Neural progenitor cell (in vitro differentiated cells): ENCODE data around the gene SLC37A1. TPM values are rescaled to one million over a fixed set of nuclear protein-coding genes. Genes with fewer than 3 reads are reported as not detected.

Experiments used
- DNase-seq: peaks from one replicate; pipeline ENCODE4 v3.0.0-alpha.2; 2016; ENCODE audit warnings: low spot score
- H2AFZ ChIP-seq: fragments of 200-600 bp; sonication (generic); replicated peaks from 2 replicates; pipeline ENCODE4 v1.6.1; 2016; ENCODE audit warnings: antibody characterized with exemption
- H3F3A ChIP-seq: fragments of 200-600 bp; sonication (generic); 2 replicates; pipeline ENCODE4 v1.6.1; 2016; ENCODE audit warnings: antibody characterized with exemption, low read depth
- H3K27ac ChIP-seq: fragments of 200-600 bp; sonication (generic); 2 replicates; pipeline ENCODE4 v1.5.1; 2016; ENCODE audit warnings: mild to moderate bottlenecking
- H3K27me3 ChIP-seq: fragments of 200-600 bp; sonication (generic); 2 replicates; pipeline ENCODE4 v1.6.1; 2016; ENCODE audit warnings: mild to moderate bottlenecking, moderate library complexity
- H3K36me3 ChIP-seq: fragments of 200-600 bp; sonication (generic); 2 replicates; pipeline ENCODE4 v1.5.1; 2016
- H3K4me1 ChIP-seq: fragments of 200-600 bp; sonication (generic); 2 replicates; pipeline ENCODE4 v1.6.1; 2016; ENCODE audit warnings: mixed run types
- H3K4me2 ChIP-seq: fragments of 200-600 bp; sonication (generic); 2 replicates; pipeline ENCODE4 v1.6.1; 2016
- H3K4me3 ChIP-seq: fragments of 200-600 bp; sonication (generic); 2 replicates; pipeline ENCODE4 v1.5.1; 2016
- H3K79me2 ChIP-seq: fragments of 200-600 bp; sonication (generic); 2 replicates; pipeline ENCODE4 v1.6.1; 2016; ENCODE audit warnings: low read depth
- H3K9ac ChIP-seq: fragments of 200-600 bp; sonication (generic); 2 replicates; pipeline ENCODE4 v1.6.1; 2016
- H3K9me3 ChIP-seq: fragments of 200-600 bp; sonication (generic); 2 replicates; pipeline ENCODE4 v1.5.1; 2016; ENCODE audit warnings: low read depth
- H4K20me1 ChIP-seq: fragments of 200-600 bp; sonication (generic); 2 replicates; pipeline ENCODE4 v1.6.1; 2016; ENCODE audit warnings: low read depth
- H3K27ac Mint-ChIP-seq: 3 replicates; pipeline ENCODE4 v1.8.0; 2021; ENCODE audit warnings: mixed read lengths
- H3K27me3 Mint-ChIP-seq: 2 replicates; pipeline ENCODE4 v1.8.0; 2022; ENCODE audit warnings: low read depth, mild to moderate bottlenecking, inconsistent platforms, moderate library complexity, mixed read lengths; ENCODE audit not compliant: insufficient read depth
- H3K36me3 Mint-ChIP-seq: 3 replicates; pipeline ENCODE4 v1.8.0; 2021; ENCODE audit warnings: mixed read lengths
- H3K4me1 Mint-ChIP-seq: 3 replicates; pipeline ENCODE4 v1.8.0; 2021; ENCODE audit warnings: mixed read lengths
- H3K4me3 Mint-ChIP-seq: 3 replicates; pipeline ENCODE4 v1.8.0; 2021; ENCODE audit warnings: mild to moderate bottlenecking, moderate library complexity, mixed read lengths
- H3K9me3 Mint-ChIP-seq: 3 replicates; pipeline ENCODE4 v1.8.0; 2020; ENCODE audit warnings: mixed read lengths
- EZH2 ChIP-seq: fragments of 200-600 bp; sonication (generic); IDR thresholded peaks from 2 replicates; pipeline ENCODE4 v1.6.1; 2017; ENCODE audit warnings: antibody characterized with exemption, mild to moderate bottlenecking, moderate library complexity
- EZH2phosphoT487 ChIP-seq: fragments of 200-600 bp; sonication (generic); IDR thresholded peaks from 2 replicates; pipeline ENCODE4 v1.6.1; 2017; ENCODE audit warnings: antibody characterized with exemption
- total RNA-seq: library from RNA; depleted of rRNA; stranded (reverse); fragments of >200 nt; gene quantifications from 2 replicates; pipeline ENCODE4 v1.2.3, GENCODE V29; 2015; ENCODE audit warnings: low replicate concordance
- TF ChIP-seq, protein P1 (sequence below): fragments of 200-600 bp; sonication (generic); IDR thresholded peaks from 2 replicates; pipeline ENCODE4 v1.5.1; 2017; ENCODE audit warnings: antibody characterized with exemption, mild to moderate bottlenecking

Gene SLC37A1
- total RNA-seq, 1 donor from 2014 or later: 1.2 TPM

DNA sequence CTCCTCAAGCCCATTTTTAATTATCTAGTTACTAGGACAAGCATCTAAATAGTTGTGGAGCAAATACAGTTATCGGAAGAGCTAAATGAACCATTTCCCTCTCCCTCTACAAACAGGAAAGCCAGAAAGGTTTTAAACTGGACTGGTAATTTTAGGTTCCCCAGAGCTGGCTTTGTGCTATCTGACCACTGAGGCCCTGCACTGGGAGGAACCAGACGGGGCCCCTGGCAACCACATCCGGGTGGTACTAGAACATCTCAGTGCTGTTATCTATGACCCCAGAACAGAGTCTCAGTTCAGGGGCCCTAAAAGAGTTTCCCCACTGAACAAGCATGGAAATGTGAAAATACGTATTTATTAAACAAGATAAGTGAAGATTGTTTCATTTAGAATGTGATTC is 9.9 kb upstream of the SLC37A1 start:
- no peaks in the 10 kb centered on the region for H3K9me3 ChIP-seq
- H3K9ac ChIP-seq: no peak overlapping the region
- H3K4me1 ChIP-seq: peaks cover 12% of the 10 kb centered on the region
- no peaks in the 10 kb centered on the region for H3K36me3 ChIP-seq
- no peak overlapping the region for H3K27ac Mint-ChIP-seq
- peaks cover 11% of the 10 kb centered on the region for H3F3A ChIP-seq
- no peaks in the 10 kb centered on the region for H3K36me3 Mint-ChIP-seq
- H3K4me3 ChIP-seq: no peak overlapping the region
- no peak overlapping the region for H2AFZ ChIP-seq
- no peaks in the 10 kb centered on the region for H3K27me3 ChIP-seq
- TF ChIP-seq, protein P1, sequence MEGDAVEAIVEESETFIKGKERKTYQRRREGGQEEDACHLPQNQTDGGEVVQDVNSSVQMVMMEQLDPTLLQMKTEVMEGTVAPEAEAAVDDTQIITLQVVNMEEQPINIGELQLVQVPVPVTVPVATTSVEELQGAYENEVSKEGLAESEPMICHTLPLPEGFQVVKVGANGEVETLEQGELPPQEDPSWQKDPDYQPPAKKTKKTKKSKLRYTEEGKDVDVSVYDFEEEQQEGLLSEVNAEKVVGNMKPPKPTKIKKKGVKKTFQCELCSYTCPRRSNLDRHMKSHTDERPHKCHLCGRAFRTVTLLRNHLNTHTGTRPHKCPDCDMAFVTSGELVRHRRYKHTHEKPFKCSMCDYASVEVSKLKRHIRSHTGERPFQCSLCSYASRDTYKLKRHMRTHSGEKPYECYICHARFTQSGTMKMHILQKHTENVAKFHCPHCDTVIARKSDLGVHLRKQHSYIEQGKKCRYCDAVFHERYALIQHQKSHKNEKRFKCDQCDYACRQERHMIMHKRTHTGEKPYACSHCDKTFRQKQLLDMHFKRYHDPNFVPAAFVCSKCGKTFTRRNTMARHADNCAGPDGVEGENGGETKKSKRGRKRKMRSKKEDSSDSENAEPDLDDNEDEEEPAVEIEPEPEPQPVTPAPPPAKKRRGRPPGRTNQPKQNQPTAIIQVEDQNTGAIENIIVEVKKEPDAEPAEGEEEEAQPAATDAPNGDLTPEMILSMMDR: no peak
- TF ChIP-seq EZH2phosphoT487: no peak
- no peak for TF ChIP-seq EZH2
- H3K27ac ChIP-seq: no peak overlapping the region
- H3K9me3 Mint-ChIP-seq: no peaks in the 10 kb centered on the region
- DNase-seq: no peak
- peaks cover 22% of the 10 kb centered on the region for H3K4me1 Mint-ChIP-seq
- no peaks in the 10 kb centered on the region for H3K27me3 Mint-ChIP-seq
- no peak overlapping the region for H3K4me3 Mint-ChIP-seq
- no peaks in the 10 kb centered on the region for H3K79me2 ChIP-seq
- H3K4me2 ChIP-seq: no peak overlapping the region
- H4K20me1 ChIP-seq: no peaks in the 10 kb centered on the region

DNA sequence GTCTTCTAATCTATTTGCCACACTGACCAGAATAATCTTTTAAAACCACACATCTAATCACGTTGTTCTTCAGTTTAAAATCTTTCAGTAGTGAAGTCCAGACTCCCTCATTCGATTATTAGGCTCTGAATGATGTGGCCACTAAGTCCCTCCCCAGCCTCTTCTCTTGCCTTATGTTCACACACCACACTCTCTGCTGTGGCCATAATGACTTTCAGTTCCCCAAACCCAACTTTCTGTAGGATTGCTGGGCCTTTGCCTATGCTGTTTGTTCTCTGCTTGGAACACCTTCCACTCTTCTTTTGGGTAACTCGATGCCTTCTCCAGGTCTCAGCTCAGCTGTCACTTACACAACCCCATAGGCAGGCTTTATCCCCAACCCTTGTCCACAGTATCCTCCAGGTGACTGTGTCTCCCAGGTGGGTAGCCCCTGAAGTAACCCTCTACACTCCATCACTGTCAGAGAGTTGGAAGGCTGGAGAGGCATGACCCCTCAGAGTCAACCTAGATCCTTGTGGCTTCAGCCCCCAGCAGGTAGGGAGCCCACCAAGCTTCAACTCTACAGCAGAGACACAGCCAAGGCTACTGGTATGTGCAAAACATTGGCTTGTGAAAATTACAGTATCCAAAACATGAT is 8.4 kb upstream of the SLC37A1 start:
- Histone ChIP-seq H3K4me2 (no peak overlapping the region), H3K4me1 (peaks cover 3% of the 10 kb centered on the region), H3K36me3 (no peaks in the 10 kb centered on the region), H3K79me2 (no peaks in the 10 kb centered on the region), H4K20me1 (no peaks in the 10 kb centered on the region), H3K27ac (no peak overlapping the region), H2AFZ (no peak overlapping the region), H3F3A (peaks cover 4% of the 10 kb centered on the region), H3K4me3 (no peak overlapping the region), H3K27me3 (no peaks in the 10 kb centered on the region), H3K9me3 (no peaks in the 10 kb centered on the region), H3K9ac (no peak overlapping the region)
- no peaks in the 10 kb centered on the region for H3K27me3 Mint-ChIP-seq
- no peak overlapping the region for H3K27ac Mint-ChIP-seq
- H3K36me3 Mint-ChIP-seq: no peaks in the 10 kb centered on the region
- no peak for TF ChIP-seq EZH2phosphoT487
- TF ChIP-seq, protein P1: no peak
- no peak for TF ChIP-seq EZH2
- no peaks in the 10 kb centered on the region for H3K9me3 Mint-ChIP-seq
- no peak for DNase-seq
- H3K4me3 Mint-ChIP-seq: no peak overlapping the region
- peaks cover 22% of the 10 kb centered on the region for H3K4me1 Mint-ChIP-seq

DNA sequence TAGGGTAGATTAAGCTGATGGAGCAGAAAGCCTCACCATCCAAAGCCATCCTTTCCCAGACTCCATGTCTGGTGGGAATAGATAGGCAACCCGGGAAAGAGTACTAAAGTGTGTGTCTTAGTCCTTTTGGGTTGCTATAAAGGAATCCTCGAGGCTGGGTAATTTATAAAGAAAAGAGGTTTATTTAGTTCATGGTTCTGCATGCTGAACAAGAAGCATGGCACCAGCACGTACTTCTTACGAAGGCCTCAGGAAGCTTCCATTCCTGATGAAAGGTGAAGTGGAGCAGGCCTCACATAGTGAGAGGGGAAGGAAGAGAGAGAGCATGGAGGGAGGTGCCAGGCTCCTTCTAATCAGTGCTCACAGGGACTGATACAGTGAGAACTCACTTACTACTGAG is 6.2 kb upstream of the SLC37A1 start:
- Histone ChIP-seq H3K4me1 (peaks cover under 1% of the 10 kb centered on the region), H3F3A (peaks cover 8% of the 10 kb centered on the region), H3K9me3 (no peaks in the 10 kb centered on the region), H3K27me3 (no peaks in the 10 kb centered on the region), H4K20me1 (no peaks in the 10 kb centered on the region), H3K4me3 (no peak overlapping the region), H3K9ac (no peak overlapping the region), H3K4me2 (no peak overlapping the region), H2AFZ (no peak overlapping the region), H3K79me2 (no peaks in the 10 kb centered on the region), H3K36me3 (no peaks in the 10 kb centered on the region), H3K27ac (no peak overlapping the region)
- Mint-ChIP-seq H3K9me3 (no peaks in the 10 kb centered on the region), H3K4me1 (peaks cover 29% of the 10 kb centered on the region), H3K27me3 (peaks cover 2% of the 10 kb centered on the region), H3K27ac (no peak overlapping the region), H3K4me3 (no peak overlapping the region), H3K36me3 (no peaks in the 10 kb centered on the region)
- DNase-seq: no peak
- TF ChIP-seq, protein P1: no peak
- TF ChIP-seq EZH2: no peak
- TF ChIP-seq EZH2phosphoT487: no peak
